ENCODE measurements around the gene MYL11. TPM values are rescaled to one million over a fixed set of nuclear protein-coding genes. Genes with fewer than 3 reads are reported as not detected.

The MYL11 gene
- total and polyA plus RNA-seq, 4 donors, result 0.44 to 3.9 TPM; not detected in 2

DNA sequence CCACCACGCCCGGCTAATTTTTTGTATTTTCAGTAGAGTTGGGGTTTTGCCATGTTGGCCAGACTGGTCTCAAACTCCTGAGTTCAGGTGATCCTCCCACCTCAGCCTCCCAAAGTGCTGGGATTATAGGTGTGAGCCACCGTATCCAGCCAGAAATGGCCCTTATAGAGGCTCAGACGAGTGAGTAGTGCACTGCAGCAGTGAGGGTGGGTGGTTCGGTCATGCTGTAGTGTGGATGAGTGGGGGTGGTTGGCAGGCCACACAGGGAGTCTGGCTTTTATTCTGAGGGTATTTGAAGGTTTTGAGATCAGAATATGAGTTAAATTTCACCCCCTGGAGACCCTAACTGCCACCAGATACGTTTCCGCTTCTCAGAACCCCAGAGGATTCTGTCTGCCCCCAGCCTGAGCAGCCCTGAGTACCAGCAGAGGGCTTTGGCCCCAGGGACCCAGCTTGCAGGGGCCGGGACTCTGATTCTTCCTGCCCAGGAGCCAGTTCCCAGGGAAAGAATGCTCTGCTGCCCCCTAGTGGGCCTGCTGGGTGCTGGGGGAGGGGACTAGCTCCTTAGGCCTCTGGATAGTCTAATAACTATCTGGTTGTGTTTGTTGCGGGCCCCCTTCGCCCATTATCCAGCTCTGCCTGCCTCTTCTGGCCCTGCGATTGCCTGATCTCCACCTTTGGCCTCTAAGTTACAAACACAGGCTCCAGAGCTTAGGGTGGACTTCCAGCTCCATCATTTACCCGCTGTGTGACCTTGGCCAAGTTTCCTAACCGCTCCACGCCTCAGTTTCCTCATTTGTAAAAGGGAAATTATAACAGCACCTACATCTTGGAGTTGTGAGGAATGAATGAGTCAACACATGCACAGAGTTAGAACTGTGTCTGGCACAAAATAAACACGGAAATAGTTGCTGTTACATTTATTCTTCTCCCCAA, 34.8 kb downstream of the MYL11 start:
- TF ChIP-seq, protein P1, sequence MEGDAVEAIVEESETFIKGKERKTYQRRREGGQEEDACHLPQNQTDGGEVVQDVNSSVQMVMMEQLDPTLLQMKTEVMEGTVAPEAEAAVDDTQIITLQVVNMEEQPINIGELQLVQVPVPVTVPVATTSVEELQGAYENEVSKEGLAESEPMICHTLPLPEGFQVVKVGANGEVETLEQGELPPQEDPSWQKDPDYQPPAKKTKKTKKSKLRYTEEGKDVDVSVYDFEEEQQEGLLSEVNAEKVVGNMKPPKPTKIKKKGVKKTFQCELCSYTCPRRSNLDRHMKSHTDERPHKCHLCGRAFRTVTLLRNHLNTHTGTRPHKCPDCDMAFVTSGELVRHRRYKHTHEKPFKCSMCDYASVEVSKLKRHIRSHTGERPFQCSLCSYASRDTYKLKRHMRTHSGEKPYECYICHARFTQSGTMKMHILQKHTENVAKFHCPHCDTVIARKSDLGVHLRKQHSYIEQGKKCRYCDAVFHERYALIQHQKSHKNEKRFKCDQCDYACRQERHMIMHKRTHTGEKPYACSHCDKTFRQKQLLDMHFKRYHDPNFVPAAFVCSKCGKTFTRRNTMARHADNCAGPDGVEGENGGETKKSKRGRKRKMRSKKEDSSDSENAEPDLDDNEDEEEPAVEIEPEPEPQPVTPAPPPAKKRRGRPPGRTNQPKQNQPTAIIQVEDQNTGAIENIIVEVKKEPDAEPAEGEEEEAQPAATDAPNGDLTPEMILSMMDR (IDR thresholded peaks at IDR 0.05; ENCODE audit: control extremely low read depth, extremely low read depth), result peak; percentile 87
- peak; percentile 73 for ATAC-seq (ENCODE audit: insufficient read depth, low FRiP score)
- Histone ChIP-seq H3K27me3 (ENCODE audit: control insufficient read depth in 3 of 3, insufficient read depth in 3 of 3, low read length in 2 of 3) (no peaks in the 10 kb centered on the region), H3K4me1 (ENCODE audit: control insufficient read depth in 5 of 5, insufficient read depth in 5 of 5, low read length in 5 of 5) (peaks cover 0 to 21% (median 5%) of the 10 kb centered on the region in 5 donors), H3K4me3 (no peak overlapping the region), H3K36me3 (ENCODE audit: control insufficient read depth in 4 of 4, insufficient read depth in 4 of 4, low read length in 4 of 4) (peaks cover 3 to 9% (median 7%) of the 10 kb centered on the region in 4 donors), H3K27ac (ENCODE audit: low read depth in 1 of 2, low read length in 1 of 2) (peak overlapping the region in 1 of 2 donors; percentile 21), H3K9me3 (ENCODE audit: control insufficient read depth in 4 of 4, insufficient read depth in 3 of 4, low read length in 3 of 4) (no peaks in the 10 kb centered on the region), H3K9ac (ENCODE audit: insufficient read depth in 1 of 2, low read length in 2 of 2) (no peak overlapping the region)
- DNase-seq, result peak; percentile 91 to 93 (median 93)
- WGBS, 2 donors, result 43 to 44% methylated on average over 15 of the region's 15 CpGs

DNA sequence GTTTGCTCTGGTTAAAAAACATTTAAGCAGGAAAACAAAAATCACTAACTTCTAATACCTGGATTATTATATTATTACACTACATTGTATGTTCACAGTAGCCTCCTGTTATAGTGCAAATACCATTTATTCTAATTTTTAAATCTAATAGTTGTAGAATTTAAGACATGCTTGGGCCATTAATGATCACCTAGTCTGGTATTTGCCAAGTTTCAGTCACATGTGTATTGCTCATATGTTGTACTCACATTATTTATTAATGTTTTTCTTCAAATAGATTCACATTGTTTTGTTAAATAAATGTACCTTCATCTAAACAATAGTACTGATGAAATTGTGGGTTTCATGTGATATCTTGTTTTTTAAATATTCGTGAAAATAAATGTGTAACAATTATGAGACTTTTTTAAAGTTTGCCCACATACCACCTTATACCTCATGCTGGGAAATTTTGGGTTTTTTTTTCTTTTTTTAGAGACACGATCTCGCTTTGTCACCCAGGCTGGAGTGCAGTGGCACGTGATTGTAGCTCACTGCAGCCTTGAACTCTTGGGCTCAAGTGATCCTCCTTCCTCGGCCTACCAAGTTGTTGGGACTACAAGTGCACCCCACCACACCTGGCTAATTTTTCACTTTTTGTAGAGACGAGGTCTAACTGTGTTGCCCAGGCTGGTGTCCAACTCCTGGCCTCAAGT, 38.7 kb downstream of the MYL11 start:
- Histone ChIP-seq H3K27ac (ENCODE audit: low read depth in 1 of 2, low read length in 1 of 2) (peak overlapping the region in 1 of 2 donors; percentile 3), H3K27me3 (ENCODE audit: control insufficient read depth in 3 of 3, insufficient read depth in 3 of 3, low read length in 2 of 3) (no peaks in the 10 kb centered on the region), H3K36me3 (ENCODE audit: control insufficient read depth in 4 of 4, insufficient read depth in 4 of 4, low read length in 4 of 4) (peaks cover 3 to 12% (median 7%) of the 10 kb centered on the region in 4 donors), H3K4me1 (ENCODE audit: control insufficient read depth in 5 of 5, insufficient read depth in 5 of 5, low read length in 5 of 5) (peaks cover 0 to 21% (median 4%) of the 10 kb centered on the region in 5 donors), H3K9ac (ENCODE audit: insufficient read depth in 1 of 2, low read length in 2 of 2) (no peak overlapping the region), H3K9me3 (ENCODE audit: control insufficient read depth in 4 of 4, insufficient read depth in 3 of 4, low read length in 3 of 4) (no peaks in the 10 kb centered on the region), H3K4me3 (no peak overlapping the region)
- DNase-seq (no peak), ATAC-seq (ENCODE audit: insufficient read depth, low FRiP score) (no peak)
- TF ChIP-seq, protein P1 (IDR thresholded peaks at IDR 0.05; ENCODE audit: control extremely low read depth, extremely low read depth), result no peak
- WGBS, 2 donors, result 94 to 96% methylated on average over 6 of the region's 6 CpGs

DNA sequence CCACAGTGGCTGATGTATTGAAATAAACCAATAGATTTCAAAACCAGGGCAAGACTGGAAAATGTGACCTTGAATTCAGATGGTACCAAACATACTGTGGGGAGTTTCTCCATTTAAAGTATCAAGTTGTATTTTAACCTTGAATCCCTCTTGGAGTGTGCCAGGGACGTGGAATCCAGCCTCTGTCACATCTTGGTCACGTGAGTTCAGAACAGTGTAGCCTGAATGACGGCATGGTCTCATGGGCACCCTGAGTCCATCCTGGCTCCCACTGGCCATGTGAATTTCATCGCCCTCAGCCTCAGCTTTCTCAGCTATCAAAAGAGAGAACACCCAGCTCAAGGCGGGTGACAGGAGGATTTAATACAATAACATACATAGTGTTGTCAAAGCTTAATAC, 39.6 kb downstream of the MYL11 start:
- TF ChIP-seq, protein P1 (IDR thresholded peaks at IDR 0.05; ENCODE audit: control extremely low read depth, extremely low read depth), result no peak
- no peaks in the 10 kb centered on the region for H3K9me3 ChIP-seq (ENCODE audit: control insufficient read depth in 4 of 4, insufficient read depth in 3 of 4, low read length in 3 of 4)
- no peak overlapping the region for H3K9ac ChIP-seq (ENCODE audit: insufficient read depth in 1 of 2, low read length in 2 of 2)
- DNase-seq (no peak), ATAC-seq (ENCODE audit: insufficient read depth, low FRiP score) (no peak)
- no peak overlapping the region for H3K4me3 ChIP-seq
- H3K27me3 ChIP-seq (ENCODE audit: control insufficient read depth in 3 of 3, insufficient read depth in 3 of 3, low read length in 2 of 3), result no peaks in the 10 kb centered on the region
- H3K4me1 ChIP-seq (ENCODE audit: control insufficient read depth in 5 of 5, insufficient read depth in 5 of 5, low read length in 5 of 5), result peaks cover 0 to 18% (median 0%) of the 10 kb centered on the region in 5 donors
- 92 to 97% methylated on average over 5 of the region's 5 CpGs for WGBS, 2 donors
- H3K27ac ChIP-seq (ENCODE audit: low read depth in 1 of 2, low read length in 1 of 2), result no peak overlapping the region
- H3K36me3 ChIP-seq (ENCODE audit: control insufficient read depth in 4 of 4, insufficient read depth in 4 of 4, low read length in 4 of 4), result peaks cover 3 to 12% (median 7%) of the 10 kb centered on the region in 4 donors
